GM19372 (cell line): ENCODE measurements around the gene GPC1.

Source experiments
- ATAC-seq: cut with Tn5 transposase; IDR thresholded peaks from one replicate; pipeline ENCODE4 v1.9.1; 2021; ENCODE audit warnings: mild to moderate bottlenecking, low read depth, moderate library complexity; ENCODE audit not compliant: unreplicated experiment

Gene GPC1

GRCh38 chr2:240453461-240454105, 18.1 kb downstream of the GPC1 start:
- ATAC-seq: no peak

- no peak for ATAC-seq
These were observed 18.8 kb downstream of the GPC1 start for GRCh38 chr2:240454106-240454901.

GRCh38 chr2:240455272-240455646, 19.8 kb downstream of the GPC1 start:
- no peak for ATAC-seq

- no peak for ATAC-seq
These were observed 20.4 kb downstream of the GPC1 start for GRCh38 chr2:240455647-240456446.

- no peak for ATAC-seq
These were observed 21.2 kb downstream of the GPC1 start for GRCh38 chr2:240456447-240457222.

- no peak for ATAC-seq
These were observed 22.0 kb downstream of the GPC1 start for GRCh38 chr2:240457223-240458043.

- no peak for ATAC-seq
These were observed 22.8 kb downstream of the GPC1 start for GRCh38 chr2:240458044-240458899.

- ATAC-seq: no peak
These were observed 23.5 kb downstream of the GPC1 start for GRCh38 chr2:240458900-240459391.

GRCh38 chr2:240459401-240460252, 24.2 kb downstream of the GPC1 start:
- ATAC-seq: no peak

- ATAC-seq: no peak
These were observed 24.8 kb downstream of the GPC1 start for GRCh38 chr2:240460253-240460711.

- ATAC-seq: no peak
These were observed 25.4 kb downstream of the GPC1 start for GRCh38 chr2:240460781-240461431.

GRCh38 chr2:240461471-240462072, 26.1 kb downstream of the GPC1 start:
- no peak for ATAC-seq

GRCh38 chr2:240462073-240462706, 26.7 kb downstream of the GPC1 start:
- no peak for ATAC-seq

- no peak for ATAC-seq
These were observed 27.3 kb downstream of the GPC1 start for GRCh38 chr2:240462707-240463273.

GRCh38 chr2:240463274-240463865, 27.9 kb downstream of the GPC1 start:
- ATAC-seq: no peak
